Cortex of kidney (tissue), 1 donor: ENCODE measurements around the gene SPATA4.
"Not testable (repeated sequence)": the region's sequence is repeated elsewhere in the genome, so short reads cannot be mapped to it uniquely, and the experiment has no call there.

Experiments used
- DNase-seq: peaks from one replicate; lab custom pipeline; 2025; lab: John Stamatoyannopoulos, UW

SPATA4 gene

GRCh38 chr4:176195184-176195978 is at the start of gene SPATA4:
Gene SPATA4 (minus strand): TSS chr4:176195585. CDS start chr4:176195562, 23 bp downstream.
- peak; percentile 18 for DNase-seq

GRCh38 chr4:176242764-176243347 is 47.5 kb upstream of the SPATA4 start:
- DNase-seq: no peak

DNA sequence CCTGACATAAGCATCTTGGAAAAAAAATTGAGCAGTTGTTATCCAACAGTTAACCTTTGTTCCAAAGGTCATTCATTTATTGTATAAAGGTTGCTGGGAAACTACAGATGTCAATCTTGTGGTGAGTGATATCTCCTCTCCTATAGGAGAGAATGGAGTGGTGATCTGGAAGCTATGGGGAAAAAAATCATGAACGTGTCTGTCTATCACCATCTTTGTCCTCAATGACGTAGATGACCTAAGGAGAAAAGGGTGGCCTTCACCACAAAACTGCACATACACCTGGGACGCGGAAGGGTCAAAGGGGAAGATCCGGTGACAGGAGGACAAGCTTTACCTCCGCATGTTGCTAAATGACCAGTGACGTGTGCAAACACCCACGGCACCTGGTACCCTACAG is 46.3 kb upstream of the SPATA4 start:
- DNase-seq: no peak

DNA sequence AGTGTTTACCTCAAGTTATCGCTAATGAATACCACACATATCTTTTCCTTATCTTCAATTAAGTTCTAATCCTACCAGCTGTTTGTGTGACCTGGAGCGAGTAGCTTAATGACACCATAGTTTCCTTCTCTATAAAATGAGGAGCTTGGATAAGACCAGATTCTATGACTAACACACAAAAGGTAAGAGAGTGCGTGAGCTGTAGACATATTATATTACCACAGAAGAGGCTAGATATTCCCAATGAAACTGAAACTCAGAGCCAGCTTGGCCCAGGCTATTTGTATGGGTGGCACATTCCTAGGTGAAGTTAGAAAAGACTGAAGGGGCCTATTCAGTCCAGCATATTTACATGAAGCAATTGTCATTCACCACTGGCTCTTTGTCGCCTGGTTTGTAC is 43.4 kb upstream of the SPATA4 start:
- no peak for DNase-seq

DNA sequence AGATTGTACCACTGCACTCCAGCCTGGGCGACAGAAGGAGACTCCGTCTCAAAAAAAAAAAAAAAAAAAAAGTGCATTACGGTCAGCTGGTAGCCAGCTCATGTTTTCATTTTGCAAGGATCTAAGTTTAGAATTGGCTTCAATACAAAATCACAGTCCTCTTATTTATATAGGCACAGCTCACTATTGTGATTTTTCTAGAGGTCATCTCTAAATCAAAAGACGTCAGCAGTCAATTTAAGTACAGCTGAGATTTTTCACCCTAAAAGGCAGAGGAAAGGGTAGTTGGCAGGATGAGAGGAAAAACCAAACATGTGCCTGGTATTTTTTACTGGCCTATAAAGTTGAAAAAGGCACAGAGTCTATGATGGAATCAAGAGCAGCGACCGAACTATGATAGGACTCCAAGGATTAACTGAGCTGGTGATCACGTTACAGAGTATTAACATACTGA is 42.8 kb upstream of the SPATA4 start:
- DNase-seq: no peak

GRCh38 chr4:176236946-176237345 is 41.6 kb upstream of the SPATA4 start:
- no peak for DNase-seq

- no peak for DNase-seq
Observed at GRCh38 chr4:176230836-176231235, 35.5 kb upstream of the SPATA4 start.

DNA sequence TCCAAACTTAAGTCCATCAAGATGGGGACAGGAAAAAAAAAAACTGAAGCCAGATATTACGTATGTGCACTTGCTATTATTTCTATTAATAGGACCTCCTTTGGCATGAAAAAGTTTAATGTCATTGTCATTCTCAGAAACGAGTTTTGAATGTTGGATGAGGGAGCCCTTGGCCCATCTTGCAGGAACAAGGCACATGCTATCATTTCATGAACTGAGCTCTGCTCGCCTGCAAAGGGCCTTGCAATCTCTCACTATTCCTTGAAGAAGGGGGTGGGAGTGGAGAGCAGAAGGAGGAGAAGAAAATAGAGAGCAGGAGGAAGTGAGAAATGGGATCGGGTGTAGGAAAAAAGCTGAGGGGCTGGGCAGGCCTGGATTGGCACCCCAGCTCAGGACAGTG is 34.3 kb upstream of the SPATA4 start:
- no peak for DNase-seq

DNA sequence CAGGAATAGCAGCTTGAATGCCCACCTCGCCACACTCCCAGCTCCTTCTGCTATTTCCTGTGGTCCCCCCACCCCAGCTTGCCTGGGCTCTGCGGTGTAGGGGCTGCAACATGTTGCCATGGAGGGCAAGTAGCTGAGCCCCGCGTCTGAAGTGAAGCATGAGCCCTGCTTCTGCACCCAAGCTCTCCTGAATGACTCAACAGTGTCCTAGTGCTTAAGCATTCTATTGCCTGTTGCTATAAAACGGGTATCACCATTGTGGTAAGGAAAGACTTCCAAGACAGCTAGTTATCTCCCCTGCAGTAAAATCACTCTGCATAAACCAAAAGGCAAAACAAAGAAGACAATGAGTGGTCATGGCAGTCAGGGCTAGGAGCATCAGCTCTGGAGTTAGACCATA is 31.4 kb upstream of the SPATA4 start:
- no peak for DNase-seq

DNA sequence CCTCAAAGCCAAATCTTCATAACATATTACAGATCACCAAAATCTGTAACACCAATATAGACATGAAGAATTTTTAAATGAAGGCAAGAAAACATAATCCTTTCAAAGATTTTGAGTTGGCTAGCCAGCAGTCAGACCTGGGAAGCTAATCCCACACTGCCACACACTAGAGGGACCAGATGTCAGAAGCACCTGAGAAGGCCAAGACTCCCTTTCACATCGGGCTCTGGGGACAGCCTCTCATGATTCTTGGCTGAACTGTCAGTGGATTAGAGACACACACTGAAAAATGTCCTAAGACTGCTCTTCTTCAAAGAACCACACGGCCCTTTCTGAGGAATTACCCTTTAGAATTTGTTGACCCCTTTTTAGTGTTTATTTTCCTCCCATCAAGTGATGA is 28.2 kb upstream of the SPATA4 start:
- DNase-seq: no peak

DNA sequence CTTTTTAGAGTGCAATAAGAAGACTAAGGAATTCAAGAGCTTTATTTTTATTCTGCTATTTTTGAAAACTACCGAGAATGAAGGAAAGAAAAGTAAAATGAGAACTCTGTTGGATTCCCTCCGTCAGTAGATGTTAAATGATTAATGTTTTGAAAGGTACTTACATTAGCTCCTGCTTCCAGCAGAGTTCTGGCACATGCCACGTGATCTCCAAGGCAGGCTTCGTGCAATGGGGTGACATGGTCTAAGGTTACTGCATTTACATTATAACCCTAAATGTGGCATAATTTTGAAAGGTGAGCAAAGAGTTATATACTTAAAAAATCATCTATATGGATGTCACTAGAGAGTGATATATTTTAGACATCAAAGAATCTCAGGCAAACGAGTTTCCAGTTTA is 26.8 kb upstream of the SPATA4 start:
- no peak for DNase-seq

- no peak for DNase-seq
Observed at GRCh38 chr4:176217510-176217909, 22.1 kb upstream of the SPATA4 start.

DNA sequence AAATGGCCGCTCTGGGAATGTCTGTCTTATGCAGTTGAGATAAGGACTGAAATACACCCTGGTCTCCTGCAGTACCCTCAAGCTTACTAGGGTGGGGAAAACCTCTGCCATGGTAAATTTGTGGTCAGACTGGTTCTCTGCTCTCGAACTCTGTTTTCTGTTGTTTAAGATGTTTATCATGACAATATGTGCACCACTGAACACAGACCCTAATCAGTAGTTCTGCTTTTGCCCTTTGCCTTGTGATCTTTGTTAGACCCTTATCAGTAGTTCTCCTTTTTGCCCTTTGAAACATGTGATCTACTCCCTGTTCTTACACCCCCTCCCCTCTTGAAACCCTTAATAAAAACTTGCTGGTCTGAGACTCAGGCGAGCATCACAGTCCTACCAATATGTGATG is 17.0 kb upstream of the SPATA4 start:
- DNase-seq: not testable (repeated sequence)

- no peak for DNase-seq
Observed at GRCh38 chr4:176210579-176211296, 15.4 kb upstream of the SPATA4 start.

GRCh38 chr4:176210101-176210500 is 14.7 kb upstream of the SPATA4 start:
- no peak for DNase-seq

GRCh38 chr4:176209535-176209934 is 14.2 kb upstream of the SPATA4 start:
- no peak for DNase-seq

GRCh38 chr4:176207839-176208238 is 12.5 kb upstream of the SPATA4 start:
- DNase-seq: no peak

GRCh38 chr4:176205299-176205698 is 9.9 kb upstream of the SPATA4 start:
- no peak for DNase-seq

GRCh38 chr4:176198316-176198903 is 3.0 kb upstream of the SPATA4 start:
- DNase-seq: no peak

DNA sequence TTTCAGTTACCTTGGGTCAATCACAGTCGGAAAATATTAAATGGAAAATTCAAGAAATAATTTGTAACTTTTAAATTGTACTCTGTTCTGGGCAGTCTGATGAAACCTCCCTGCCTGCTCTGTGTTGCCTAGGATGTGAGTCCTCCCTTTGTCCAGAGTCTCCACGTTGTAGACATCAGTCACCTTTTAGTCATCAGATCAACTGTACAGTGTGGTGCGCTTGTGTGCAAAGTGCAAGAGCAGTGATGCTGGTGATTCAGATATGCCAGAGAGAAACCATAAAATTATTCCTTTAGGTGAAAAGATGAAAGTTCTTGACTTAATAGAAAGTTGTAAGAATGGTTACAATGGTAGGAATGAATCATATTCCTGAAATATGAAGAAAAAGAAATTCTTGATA is 1.4 kb downstream of the SPATA4 start:
- no peak for DNase-seq

DNA sequence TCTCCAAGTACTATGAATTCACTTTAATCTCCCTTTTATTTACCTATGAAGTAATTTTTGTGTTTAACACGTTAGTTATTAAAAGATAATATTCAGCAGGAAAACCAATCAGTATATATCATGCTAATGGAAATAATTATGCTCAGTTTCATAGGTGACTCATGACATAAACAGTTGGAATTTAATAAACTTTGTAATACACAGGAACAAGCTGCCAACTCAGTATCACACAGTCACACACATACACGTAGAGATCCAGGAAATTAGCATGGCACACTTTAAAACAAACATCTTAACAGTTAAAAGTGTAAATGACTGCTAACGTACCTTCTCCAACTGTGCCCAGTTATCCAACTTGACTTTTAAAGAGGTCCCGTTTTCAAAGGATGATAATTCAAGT is 2.3 kb downstream of the SPATA4 start:
- DNase-seq: no peak

GRCh38 chr4:176191974-176192373 is 3.4 kb downstream of the SPATA4 start:
- DNase-seq: no peak
